GM19023 (cell line): ENCODE results near the gene GNPTG.

Source experiments
- ATAC-seq: cut with Tn5 transposase; IDR thresholded peaks from one replicate; pipeline ENCODE4 v1.9.1; 2021; ENCODE audit warnings: mild to moderate bottlenecking, moderate library complexity; ENCODE audit not compliant: unreplicated experiment

The GNPTG gene

DNA sequence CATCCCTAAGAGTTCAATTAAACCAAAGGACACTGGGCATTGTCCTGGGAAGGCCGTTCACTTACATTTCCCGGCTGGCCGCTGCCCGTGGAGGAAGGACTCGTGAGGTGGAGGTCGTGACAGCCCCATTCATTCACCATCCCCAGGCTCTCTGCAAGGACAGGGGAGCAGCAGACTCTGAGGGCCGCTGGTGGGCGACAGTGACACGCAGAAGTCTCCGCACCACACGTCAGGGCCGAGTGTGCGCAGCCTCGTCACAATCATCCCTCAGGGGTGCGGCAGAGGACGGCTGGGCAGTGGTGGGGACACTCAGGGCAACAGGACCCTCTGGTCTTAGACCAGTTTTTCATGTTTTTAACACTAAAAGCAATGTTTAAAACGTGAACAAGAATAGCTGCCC is 41.1 kb downstream of the GNPTG start:
- ATAC-seq = no peak

- no peak for ATAC-seq
Observed at GRCh38 chr16:1393613-1394176, 42.0 kb downstream of the GNPTG start.

DNA sequence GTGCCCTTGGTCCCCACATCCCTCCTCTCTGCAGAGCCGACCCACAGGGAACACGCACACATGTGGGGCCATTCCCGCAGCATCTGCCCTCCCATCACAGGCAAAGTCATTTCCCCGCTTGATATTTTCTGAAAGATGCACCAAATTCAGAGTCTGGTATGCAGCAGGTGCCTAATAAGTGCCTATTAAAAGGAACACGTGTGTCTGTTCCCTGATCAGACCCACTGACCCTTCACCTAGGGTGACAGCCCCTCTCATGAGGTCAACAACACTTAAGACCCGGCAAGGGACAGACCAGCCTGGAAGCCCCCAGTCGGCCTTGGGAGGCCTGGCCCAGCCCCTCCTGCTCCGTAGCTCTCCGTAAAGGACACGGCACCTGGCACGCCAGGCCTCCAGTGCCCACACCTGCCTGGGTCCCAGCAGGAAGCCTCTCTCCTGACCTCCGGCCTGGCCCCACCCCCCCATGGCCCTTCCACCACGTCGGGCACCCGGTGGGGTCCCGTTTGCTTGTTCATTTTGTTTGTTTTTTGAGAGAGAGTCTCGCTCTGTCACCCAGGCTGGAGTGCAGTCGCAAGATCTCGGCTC is 42.7 kb downstream of the GNPTG start:
- ATAC-seq = no peak

DNA sequence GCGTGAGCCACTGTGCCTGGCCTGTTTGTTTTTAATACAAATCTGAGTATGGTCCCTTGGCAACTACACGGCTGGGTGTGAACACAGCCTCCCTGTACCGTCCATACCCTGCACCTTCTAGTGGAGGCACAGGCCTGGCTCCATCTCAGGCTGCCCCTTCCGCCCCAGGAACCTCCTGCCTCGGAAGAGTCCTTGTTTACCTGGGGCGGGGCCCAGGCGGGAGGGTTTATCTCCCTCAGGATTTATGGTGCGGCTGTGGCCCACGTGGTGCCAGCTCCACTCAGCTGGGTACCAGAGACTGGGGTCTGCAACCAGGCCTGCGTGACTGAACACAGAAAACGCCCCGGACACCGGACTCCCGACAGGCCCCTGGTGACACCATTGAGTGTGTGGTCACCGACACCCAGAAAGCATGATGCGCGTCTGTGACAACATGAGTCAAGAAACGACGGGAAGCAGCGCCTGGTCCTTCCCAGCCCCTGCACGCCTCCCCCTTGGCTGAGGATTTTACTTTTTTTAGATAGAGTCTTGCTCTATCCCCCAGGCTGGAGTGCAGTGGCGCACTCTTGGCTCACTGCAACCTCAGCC is 43.8 kb downstream of the GNPTG start:
- ATAC-seq = no peak

GRCh38 chr16:1397779-1398178 is 46.0 kb downstream of the GNPTG start:
- ATAC-seq = no peak

DNA sequence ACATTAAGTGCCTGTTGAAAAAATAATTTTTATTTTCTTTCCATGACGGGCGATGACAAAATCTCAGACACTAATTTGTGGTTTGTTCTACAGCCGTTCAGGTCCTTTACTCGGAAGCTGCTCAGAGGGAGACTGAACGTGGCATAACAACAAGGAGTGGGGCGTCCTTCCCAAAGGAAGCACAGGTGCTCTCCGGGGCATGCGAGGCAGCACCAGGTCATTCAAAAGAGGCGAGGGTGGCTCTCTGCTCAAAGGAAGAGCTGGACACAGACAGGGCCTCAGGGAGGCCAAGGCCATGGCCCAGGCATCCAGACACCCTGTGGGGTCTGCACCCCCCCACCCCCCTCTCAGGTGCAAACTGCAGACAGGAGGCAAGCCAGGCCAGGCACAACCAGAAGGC is 46.6 kb downstream of the GNPTG start:
- ATAC-seq = no peak

DNA sequence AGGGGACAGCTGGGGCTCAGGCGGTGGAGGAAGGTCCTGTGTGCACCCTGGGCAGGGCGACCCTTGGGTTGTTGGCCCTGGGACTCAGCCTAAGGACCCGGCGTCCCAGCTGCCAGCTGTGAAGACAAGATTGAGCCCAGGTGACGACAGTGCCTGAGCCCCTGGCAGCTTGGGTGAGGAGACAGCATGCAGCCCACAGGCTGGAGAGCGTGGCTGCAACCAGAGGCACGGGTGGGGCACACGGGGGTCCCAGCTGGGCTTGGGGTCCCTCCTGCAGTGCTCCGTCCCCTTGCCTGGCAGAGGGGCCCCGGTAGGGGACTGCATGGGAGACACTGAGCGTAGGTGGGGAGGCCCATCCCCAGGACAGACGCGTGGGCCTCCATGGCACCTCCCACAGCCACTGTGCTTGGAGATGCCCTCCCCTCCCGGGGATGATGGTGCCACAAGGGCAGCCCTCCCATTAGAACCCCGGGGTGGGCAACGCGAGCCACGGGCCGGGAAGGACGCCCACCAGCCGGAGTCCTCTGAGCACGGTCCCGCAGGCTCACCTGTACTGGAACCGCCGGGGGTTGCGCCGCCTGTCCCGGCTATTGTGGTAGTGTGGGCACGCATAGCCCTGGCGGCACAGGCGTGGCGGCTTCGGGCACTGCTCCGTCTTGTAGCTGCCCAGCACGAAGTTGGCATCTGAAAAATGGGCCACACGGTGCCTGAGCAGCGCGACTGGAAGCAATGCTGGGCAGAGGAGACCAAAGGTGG is 47.3 kb downstream of the GNPTG start:
- ATAC-seq = no peak

DNA sequence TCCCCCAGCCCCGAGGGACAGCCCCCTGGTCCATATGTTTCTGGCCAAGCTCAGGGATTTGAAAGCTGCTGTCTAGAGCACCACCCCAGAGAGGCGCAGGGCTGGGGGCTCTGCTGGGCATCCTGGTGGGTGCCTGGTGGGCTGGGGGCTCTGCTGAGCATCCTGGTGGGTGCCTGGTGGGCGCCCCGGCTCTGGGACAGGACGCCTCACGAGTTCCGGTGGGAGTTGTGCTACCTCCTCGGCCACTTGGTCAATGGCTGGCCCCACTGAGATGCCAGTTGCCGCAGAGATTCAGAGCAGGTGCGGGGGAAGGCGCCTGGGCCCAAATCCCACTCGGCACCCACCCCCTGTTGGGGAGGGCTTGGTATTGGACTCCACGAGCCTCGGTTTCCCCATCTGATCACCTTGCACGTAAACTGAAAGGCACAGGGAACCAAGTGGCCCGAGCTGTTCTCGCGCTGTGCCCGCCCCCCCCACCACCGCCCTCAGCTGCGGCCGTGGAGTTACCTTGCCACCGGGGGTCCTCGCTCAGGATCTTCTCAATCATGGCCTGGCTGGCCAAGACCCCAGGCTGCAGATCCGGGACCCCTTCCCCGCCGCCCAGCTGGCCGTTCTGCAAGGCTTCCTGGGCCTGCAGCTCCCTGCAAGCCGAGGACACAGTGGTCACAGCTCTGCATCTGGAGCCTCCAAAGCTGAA is 49.5 kb downstream of the GNPTG start:
- ATAC-seq = no peak

- no peak for ATAC-seq
Observed at GRCh38 chr16:1401758-1402154, 50.0 kb downstream of the GNPTG start.

DNA sequence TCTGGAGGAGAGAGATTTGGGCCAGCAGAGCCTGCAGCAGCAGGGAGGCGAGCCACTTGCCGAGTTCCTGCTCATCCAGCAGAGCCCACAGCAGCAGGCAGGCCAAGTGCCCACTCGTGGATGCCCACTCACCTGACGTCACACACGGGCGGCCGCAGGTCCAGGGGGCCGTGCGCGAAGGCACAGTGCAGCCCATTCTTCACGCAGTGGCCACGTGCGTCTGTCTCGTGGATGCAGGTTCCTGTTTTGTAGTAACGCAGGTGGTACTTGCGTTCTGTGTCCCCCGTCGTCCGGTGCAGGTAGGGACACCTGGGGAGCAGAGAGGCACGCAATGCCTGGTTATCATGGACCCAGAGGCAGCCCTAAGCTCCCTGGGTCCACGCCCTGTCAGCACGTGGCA is 51.3 kb downstream of the GNPTG start:
- no peak for ATAC-seq

DNA sequence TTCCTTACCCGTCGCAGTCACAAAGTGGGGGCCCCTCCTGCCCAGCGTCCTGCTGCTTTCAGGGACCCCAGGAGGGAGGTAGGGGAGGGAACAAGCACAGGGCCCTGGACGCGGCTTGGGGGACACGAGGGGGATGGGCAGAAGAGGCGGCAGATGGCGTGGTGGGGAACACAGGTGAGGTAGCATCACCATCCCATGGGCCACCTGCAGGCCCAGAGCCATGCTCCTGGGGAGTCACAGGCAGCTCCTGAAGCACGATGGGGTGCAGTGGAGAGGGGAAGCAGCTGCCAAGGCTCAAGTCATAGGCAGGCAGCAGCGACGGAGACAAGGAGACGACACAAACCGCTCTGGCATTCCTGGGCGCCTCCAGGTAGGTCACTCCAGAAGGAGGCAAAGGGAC is 52.0 kb downstream of the GNPTG start:
- ATAC-seq = no peak

GRCh38 chr16:1407753-1408152 is 56.0 kb downstream of the GNPTG start:
- ATAC-seq = no peak

GRCh38 chr16:1408171-1408837 is 56.6 kb downstream of the GNPTG start:
- ATAC-seq = peak; percentile 78

DNA sequence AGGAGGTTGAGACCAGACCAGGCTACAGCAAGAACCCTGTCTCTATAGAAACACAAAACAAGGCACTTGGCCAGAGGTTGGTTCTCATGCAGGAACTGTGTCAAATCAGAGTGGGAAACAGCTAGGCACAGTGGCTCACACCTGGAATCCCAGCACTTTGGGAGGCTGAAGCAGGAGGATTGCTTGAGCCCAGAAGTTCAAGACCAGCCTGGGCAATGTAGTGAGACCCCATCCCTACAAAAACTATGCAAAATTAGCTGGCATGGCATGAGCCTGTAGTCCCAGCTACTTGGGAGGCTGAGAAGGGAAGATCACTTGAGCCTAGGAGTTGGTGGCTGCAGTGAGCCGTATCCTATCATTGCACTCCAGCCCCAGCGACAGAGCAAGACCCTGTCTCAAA is 61.1 kb downstream of the GNPTG start:
- no peak for ATAC-seq
